ENCODE measurements around the gene EPS8L3. TPM values are rescaled to one million over a fixed set of nuclear protein-coding genes. Genes with fewer than 3 reads are reported as not detected.

The EPS8L3 gene
- total and polyA plus RNA-seq, 2 donors (not counting 3 experiments of a cell fraction or from before 2014, with no cell fraction given) = not detected

GRCh38 chr1:109728870-109729269, 34.9 kb downstream of the EPS8L3 start:
- FAIRE-seq (no peak), DNase-seq (ENCODE audit: low read depth, low spot score) (no peak)
- dilution Hi-C loops (cut with MboI; ENCODE audit: extremely low pct_ligation_motif_present, low sequenced_read_pairs) = no loop called here
- Histone ChIP-seq H3K9me1 (replicated peaks; ENCODE audit: control insufficient read depth, extremely low read depth, insufficient read depth, low read length) (no peaks in the 10 kb centered on the region), H4K20me1 (replicated peaks; ENCODE audit: control insufficient read depth, extremely low read depth, insufficient read depth, low read length) (no peaks in the 10 kb centered on the region), H2AFZ (ENCODE audit: low read depth, low read length) (no peak overlapping the region), H3K36me3 (ENCODE audit: control insufficient read depth in 2 of 2, extremely low read depth in 1 of 2, insufficient read depth in 2 of 2, low read length in 2 of 2) (no peaks in the 10 kb centered on the region), H3K27ac (ENCODE audit: insufficient read depth, low read depth, low read length) (no peak overlapping the region), H3K27me3 (ENCODE audit: control insufficient read depth in 2 of 2, insufficient read depth in 2 of 2, low read length in 2 of 2) (peaks cover 9 to 21% of the 10 kb centered on the region in 2 experiments), H3K9ac (replicated peaks; ENCODE audit: extremely low read depth, insufficient read depth, low read length) (no peak overlapping the region), H3K4me1 (ENCODE audit: control insufficient read depth, extremely low read depth, insufficient read depth, low read length) (no peaks in the 10 kb centered on the region), H3K4me2 (ENCODE audit: insufficient read depth, low read length) (no peak overlapping the region), H3K9me3 (replicated peaks; ENCODE audit: control insufficient read depth, insufficient read depth, low read length) (no peaks in the 10 kb centered on the region), H3K4me3 (replicated peaks in 1 of 3; ENCODE audit: insufficient read depth in 1 of 3, low read depth in 1 of 3, low read length in 3 of 3) (no peak overlapping the region), H3K79me2 (ENCODE audit: control insufficient read depth, insufficient read depth, low read length) (no peaks in the 10 kb centered on the region)
- no TSS peak for BruUV-seq (replicated peaks)
- intact Hi-C loops (cut with micrococcal nuclease) = no loop called here
- TF ChIP-seq POLR2A (IDR thresholded peaks at IDR 0.05; ENCODE audit: low read depth, low read length) (no peak), POLR2AphosphoS5 (IDR thresholded peaks at IDR 0.05; ENCODE audit: insufficient read depth, low read depth, low read length) (no peak), JUN (IDR thresholded peaks at IDR 0.05; ENCODE audit: borderline replicate concordance, insufficient read depth, insufficient read length, low read depth) (no peak), MYC (IDR thresholded peaks at IDR 0.05; ENCODE audit: low read depth, low read length) (no peak), CTCF (IDR thresholded peaks at IDR 0.05; ENCODE audit: extremely low read depth in 1 of 2, insufficient read depth in 1 of 2, low read depth in 1 of 2, low read length in 2 of 2) (no peak), FOS (IDR thresholded peaks at IDR 0.05; ENCODE audit: borderline replicate concordance, insufficient read depth, low read length) (no peak)
- ChIA-PET POLR2A (no interaction called here), CTCF (interaction anchor here (1.4 to 2.7 kb wide), 2 partner anchors 11 to 89 kb away, joined by 4 to 6 read pairs; no protein-coding TSS in a partner anchor)

All from endothelial cell of umbilical vein (primary cell).